Measurements from ENCODE around the gene RABGAP1L. TPM values are rescaled to one million over a fixed set of nuclear protein-coding genes. Genes with fewer than 3 reads are reported as not detected.

The RABGAP1L gene
- total RNA-seq, 4 donors from 2014 or later, result 39.3 to 101 (median 63.7) TPM

- Histone ChIP-seq H3K4me3 (no peak overlapping the region), H3K27me3 (no peaks in the 10 kb centered on the region), H3K4me1 (peaks cover 0 to 9% (median 2%) of the 10 kb centered on the region in 4 donors), H3K27ac (replicated peaks in 1 of 4) (no peak overlapping the region), H3K9me3 (no peaks in the 10 kb centered on the region), H3K36me3 (no peaks in the 10 kb centered on the region)
- no peak for DNase-seq (ENCODE audit: extremely low spot score)
- intact Hi-C loops (cut with DNase I), result no loop called here
- TF ChIP-seq POLR2A (IDR thresholded peaks at IDR 0.05; ENCODE audit: low read depth) (no peak), EP300 (IDR thresholded peaks at IDR 0.05) (no peak), CTCF (IDR thresholded peaks at IDR 0.05) (no peak), POLR2AphosphoS5 (IDR thresholded peaks at IDR 0.05) (no peak)
- WGBS, result 96% methylated on average over 7 of the region's 7 CpGs
Observed at GRCh38 chr1:174678657-174679056, 519.3 kb downstream of the RABGAP1L start.

GRCh38 chr1:174680101-174680500, 520.8 kb downstream of the RABGAP1L start:
- DNase-seq (ENCODE audit: extremely low spot score), result no peak
- Histone ChIP-seq H3K4me1 (peaks cover 0 to 9% (median 2%) of the 10 kb centered on the region in 4 donors), H3K4me3 (no peak overlapping the region), H3K27me3 (no peaks in the 10 kb centered on the region), H3K27ac (replicated peaks in 1 of 4) (no peak overlapping the region), H3K9me3 (no peaks in the 10 kb centered on the region), H3K36me3 (peaks cover 0 to 5% (median 0%) of the 10 kb centered on the region in 4 donors)
- intact Hi-C loops (cut with DNase I), result no loop called here
- 93% methylated on average over 3 of the region's 3 CpGs for WGBS
- no peak for TF ChIP-seq POLR2A (IDR thresholded peaks at IDR 0.05; ENCODE audit: low read depth)
- TF ChIP-seq CTCF (IDR thresholded peaks at IDR 0.05), result no peak
- TF ChIP-seq EP300 (IDR thresholded peaks at IDR 0.05), result no peak
- TF ChIP-seq POLR2AphosphoS5 (IDR thresholded peaks at IDR 0.05), result no peak

GRCh38 chr1:174682419-174683008, 523.2 kb downstream of the RABGAP1L start:
- 32% methylated on average over 2 of the region's 2 CpGs for WGBS

GRCh38 chr1:174686213-174686612, 526.9 kb downstream of the RABGAP1L start:
- intact Hi-C loops (cut with DNase I), result no loop called here

More at GRCh38 chr1:174682419-174683008, 523.2 kb downstream of the RABGAP1L start:
- no peak for DNase-seq (ENCODE audit: extremely low spot score)
- H3K36me3 ChIP-seq, result peaks cover 0 to 5% (median 0%) of the 10 kb centered on the region in 4 donors
- no peak for TF ChIP-seq POLR2AphosphoS5 (IDR thresholded peaks at IDR 0.05)
- no peak for TF ChIP-seq POLR2A (IDR thresholded peaks at IDR 0.05; ENCODE audit: low read depth)
- no peak for TF ChIP-seq EP300 (IDR thresholded peaks at IDR 0.05)
- no peak for TF ChIP-seq CTCF (IDR thresholded peaks at IDR 0.05)
- H3K4me3 ChIP-seq, result no peak overlapping the region
- H3K9me3 ChIP-seq, result no peaks in the 10 kb centered on the region
- H3K27me3 ChIP-seq, result no peaks in the 10 kb centered on the region
- H3K4me1 ChIP-seq, result peaks cover 0 to 11% (median 2%) of the 10 kb centered on the region in 4 donors
- no peak overlapping the region for H3K27ac ChIP-seq (replicated peaks in 1 of 4)
- intact Hi-C loops (cut with DNase I), result no loop called here

More at GRCh38 chr1:174686213-174686612, 526.9 kb downstream of the RABGAP1L start:
- H3K27me3 ChIP-seq, result no peaks in the 10 kb centered on the region
- no peaks in the 10 kb centered on the region for H3K9me3 ChIP-seq
- no peak overlapping the region for H3K27ac ChIP-seq (replicated peaks in 1 of 4)
- H3K4me1 ChIP-seq, result peaks cover 0 to 14% (median 2%) of the 10 kb centered on the region in 4 donors
- no peak for DNase-seq (ENCODE audit: extremely low spot score)
- H3K36me3 ChIP-seq, result peaks cover 0 to 5% (median 0%) of the 10 kb centered on the region in 4 donors
- H3K4me3 ChIP-seq, result no peak overlapping the region
- no peak for TF ChIP-seq EP300 (IDR thresholded peaks at IDR 0.05)
- TF ChIP-seq CTCF (IDR thresholded peaks at IDR 0.05), result no peak
- no peak for TF ChIP-seq POLR2A (IDR thresholded peaks at IDR 0.05; ENCODE audit: low read depth)
- TF ChIP-seq POLR2AphosphoS5 (IDR thresholded peaks at IDR 0.05), result no peak
